Erythroblast (primary cell): ENCODE data around the gene SPATA3.

Source experiments
- GATA1 ChIP-seq: IDR thresholded peaks from 2 replicates; pipeline ENCODE4 v1.6.1; 2011; ENCODE audit warnings: low read depth, mild to moderate bottlenecking, control low read depth, low read length, moderate library complexity
- POLR2A ChIP-seq: IDR thresholded peaks from 2 replicates; pipeline ENCODE4 v1.6.1; 2011; ENCODE audit warnings: mild to moderate bottlenecking, low read length

GRCh38 chr2:231041061-231041689 lies 45.3 kb downstream of the SPATA3 start:
- no peak for TF ChIP-seq POLR2A
- no peak for TF ChIP-seq GATA1
